Measurements from ENCODE around the gene INTS1. TPM values are rescaled to one million over a fixed set of nuclear protein-coding genes. Genes with fewer than 3 reads are reported as not detected.

INTS1 gene
- polyA plus RNA-seq, 3 donors from 2014 or later: 5.2 to 33.6 (median 11.0) TPM

DNA sequence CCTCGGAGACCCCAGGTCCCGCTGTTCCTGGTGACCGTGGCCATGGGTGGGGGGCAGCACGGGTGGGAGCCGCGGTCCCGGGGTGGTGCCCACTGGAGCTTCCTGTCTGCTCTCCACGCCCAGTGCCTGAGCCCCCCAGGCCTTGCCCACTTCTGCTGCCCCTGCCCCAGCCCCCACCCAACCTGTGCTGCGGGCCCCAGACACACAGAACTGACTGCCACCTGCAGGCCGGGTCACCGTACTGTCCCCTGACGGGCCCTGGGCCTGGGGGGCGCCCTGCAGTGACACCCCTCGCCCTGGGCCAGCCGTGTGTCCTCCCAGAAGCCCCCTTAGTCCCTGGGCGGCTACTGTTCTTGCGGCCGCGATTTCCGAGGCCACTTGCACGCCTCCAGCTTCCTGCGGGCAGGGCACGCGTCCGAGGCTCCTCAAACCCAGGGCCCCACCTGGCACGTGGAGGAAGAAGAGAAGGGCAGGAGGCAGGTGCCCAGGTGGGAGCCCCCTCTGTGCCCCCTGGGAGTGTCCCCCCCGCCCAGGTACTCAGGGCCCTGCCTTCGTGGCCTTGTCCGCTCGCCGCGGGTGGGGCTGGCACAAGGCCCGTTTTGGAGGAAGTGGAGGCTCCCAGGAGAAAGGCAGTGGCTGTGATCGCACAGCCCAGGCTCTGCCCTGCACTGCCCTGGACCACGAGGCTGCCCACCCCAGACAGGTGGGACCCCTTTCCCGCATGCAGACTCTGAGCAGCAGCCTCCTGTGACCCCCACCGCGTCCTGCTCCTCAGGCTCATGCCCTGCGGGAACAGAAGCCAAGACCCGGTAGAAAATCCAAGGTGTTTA, 41.4 kb upstream of the INTS1 start:
- Mint-ChIP-seq H3K4me1 (no peaks in the 10 kb centered on the region), H3K27me3 (ENCODE audit: low read depth in 3 of 3) (peaks cover 5 to 14% (median 5%) of the 10 kb centered on the region in 3 donors), H3K4me3 (no peak overlapping the region), H3K9me3 (no peaks in the 10 kb centered on the region), H3K27ac (no peak overlapping the region), H3K36me3 (no peaks in the 10 kb centered on the region)
- no peak for DNase-seq

GRCh38 chr7:1544896-1545416, 40.8 kb upstream of the INTS1 start:
- no peak overlapping the region for H3K4me3 Mint-ChIP-seq
- peaks cover 5 to 17% (median 5%) of the 10 kb centered on the region in 3 donors for H3K27me3 Mint-ChIP-seq (ENCODE audit: low read depth in 3 of 3)
- no peak for DNase-seq
- no peaks in the 10 kb centered on the region for H3K4me1 Mint-ChIP-seq
- peak overlapping the region in 1 of 6 donors; percentile 17 for H3K27ac Mint-ChIP-seq
- H3K9me3 Mint-ChIP-seq: no peaks in the 10 kb centered on the region
- H3K36me3 Mint-ChIP-seq: no peaks in the 10 kb centered on the region

- no peak overlapping the region for H3K27ac Mint-ChIP-seq
- no peak for DNase-seq
- H3K36me3 Mint-ChIP-seq: no peaks in the 10 kb centered on the region
- H3K27me3 Mint-ChIP-seq (ENCODE audit: low read depth in 3 of 3): peaks cover 5 to 17% (median 5%) of the 10 kb centered on the region in 3 donors
- no peaks in the 10 kb centered on the region for H3K4me1 Mint-ChIP-seq
- H3K9me3 Mint-ChIP-seq: no peaks in the 10 kb centered on the region
- no peak overlapping the region for H3K4me3 Mint-ChIP-seq
Observed at GRCh38 chr7:1544178-1544895, 40.1 kb upstream of the INTS1 start.

DNA sequence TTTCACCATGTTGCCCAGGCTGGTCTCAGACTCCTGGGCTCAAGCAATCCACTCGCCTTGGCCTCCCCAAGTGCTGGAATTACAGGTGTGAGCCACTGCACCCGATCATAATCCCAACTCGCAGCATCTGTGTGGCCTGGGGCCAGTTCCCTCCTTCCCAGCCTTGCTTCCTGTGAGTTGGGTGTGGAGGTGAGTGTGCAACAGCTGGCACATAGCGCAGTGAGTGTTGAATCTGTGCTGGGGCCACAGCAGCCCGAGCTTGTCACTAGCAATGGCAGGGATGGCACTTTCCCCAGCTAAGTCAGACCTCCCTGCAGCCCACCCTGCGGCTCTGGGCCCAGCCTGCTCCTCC, 39.6 kb upstream of the INTS1 start:
- Mint-ChIP-seq H3K4me1 (no peaks in the 10 kb centered on the region), H3K9me3 (no peaks in the 10 kb centered on the region), H3K27me3 (ENCODE audit: low read depth in 3 of 3) (peaks cover 2 to 14% (median 5%) of the 10 kb centered on the region in 3 donors), H3K4me3 (no peak overlapping the region), H3K27ac (no peak overlapping the region), H3K36me3 (no peaks in the 10 kb centered on the region)
- DNase-seq: no peak

DNA sequence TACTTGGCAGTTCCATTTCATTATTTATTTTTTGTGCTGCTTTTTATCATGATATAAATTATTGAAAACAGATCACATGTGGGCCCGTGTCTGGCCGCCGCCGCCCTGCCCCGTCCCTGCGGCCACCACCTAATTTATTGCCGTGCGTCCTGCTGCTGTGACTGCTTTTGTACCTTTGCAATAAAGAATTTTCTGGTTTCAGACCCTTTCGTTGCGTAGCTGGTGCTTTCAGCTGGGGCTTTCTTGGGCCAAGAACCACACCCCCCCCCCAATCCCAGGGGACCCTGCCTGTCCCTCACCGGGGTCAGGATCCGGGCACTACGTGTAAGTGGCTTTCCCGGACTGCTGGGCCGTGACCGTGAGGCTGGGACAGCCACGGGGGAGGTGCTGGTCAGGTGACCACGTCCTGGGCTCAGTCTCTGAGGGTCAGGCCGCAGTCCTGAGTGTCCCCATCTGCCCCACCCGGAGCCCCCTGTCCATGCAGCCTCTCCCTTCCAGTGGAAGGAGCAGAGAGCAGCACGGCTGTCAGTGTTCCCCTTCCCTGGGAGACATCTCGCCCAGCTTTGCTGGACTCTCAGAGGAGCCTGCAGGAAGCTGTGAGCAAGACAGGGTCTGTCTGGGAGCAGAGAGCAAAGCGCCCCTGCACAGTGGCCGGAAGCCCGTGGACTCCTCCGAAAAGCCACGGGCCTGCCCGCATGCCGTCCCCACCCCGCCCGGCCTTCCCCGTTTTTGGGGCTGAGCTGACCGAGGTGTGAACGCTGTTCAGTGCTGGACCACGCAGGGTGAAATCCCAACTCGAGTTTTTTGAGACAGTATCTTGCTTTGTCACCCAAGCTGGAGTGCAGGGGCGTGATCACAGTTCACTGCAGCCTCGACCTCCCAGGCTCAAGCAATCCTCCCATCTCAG, 38.9 kb upstream of the INTS1 start:
- Mint-ChIP-seq H3K4me3 (no peak overlapping the region), H3K9me3 (no peaks in the 10 kb centered on the region), H3K36me3 (no peaks in the 10 kb centered on the region), H3K27ac (peak overlapping the region in 1 of 6 donors; percentile 23), H3K27me3 (ENCODE audit: low read depth in 3 of 3) (peaks cover 2 to 14% (median 4%) of the 10 kb centered on the region in 3 donors), H3K4me1 (no peaks in the 10 kb centered on the region)
- no peak for DNase-seq

- H3K27me3 Mint-ChIP-seq (ENCODE audit: low read depth in 3 of 3): peaks cover 2 to 17% (median 7%) of the 10 kb centered on the region in 3 donors
- no peaks in the 10 kb centered on the region for H3K36me3 Mint-ChIP-seq
- no peak overlapping the region for H3K27ac Mint-ChIP-seq
- peaks cover 0 to 2% of the 10 kb centered on the region in 2 donors for H3K4me1 Mint-ChIP-seq
- no peaks in the 10 kb centered on the region for H3K9me3 Mint-ChIP-seq
- H3K4me3 Mint-ChIP-seq: no peak overlapping the region
- no peak for DNase-seq
Observed at GRCh38 chr7:1542329-1542728, 38.1 kb upstream of the INTS1 start.

DNA sequence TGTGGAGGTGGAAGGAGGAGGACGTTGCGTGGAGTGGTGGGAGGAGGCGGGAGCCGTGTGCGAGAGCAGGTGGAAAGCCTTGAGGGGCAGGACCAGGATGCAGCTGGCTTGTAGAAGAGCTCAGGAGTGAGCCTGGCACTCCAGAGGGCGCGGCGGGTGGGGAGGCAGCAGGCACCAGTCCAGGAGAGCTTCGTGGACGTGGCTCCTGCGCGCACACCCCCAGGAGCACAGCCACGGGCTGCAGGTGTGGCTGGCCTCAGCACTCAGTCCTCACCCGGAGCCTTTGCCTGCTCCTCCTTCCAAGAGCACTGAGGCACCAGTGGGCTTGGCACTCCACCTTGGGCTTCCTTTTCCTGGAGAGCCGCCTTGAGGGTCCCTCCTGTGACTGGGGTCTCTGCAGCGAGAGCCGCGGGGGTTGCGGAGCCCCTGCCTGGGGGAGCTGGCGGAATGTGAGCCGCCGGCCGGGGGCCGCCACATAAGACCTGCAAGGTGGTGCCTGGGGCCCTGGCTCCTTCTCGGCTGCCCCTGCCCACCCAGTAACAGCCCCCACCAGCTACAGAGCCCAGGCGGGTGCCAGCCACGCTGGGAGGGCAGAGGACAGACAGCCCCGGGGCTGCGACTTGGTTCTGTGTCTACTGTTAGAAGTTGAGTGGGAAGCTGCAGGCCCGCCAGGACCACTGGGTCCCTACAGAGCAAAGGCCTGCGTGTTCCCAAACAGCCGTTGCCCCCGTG, 37.4 kb upstream of the INTS1 start:
- no peaks in the 10 kb centered on the region for H3K9me3 Mint-ChIP-seq
- peaks cover 2% of the 10 kb centered on the region in 2 donors for H3K4me1 Mint-ChIP-seq
- no peak overlapping the region for H3K4me3 Mint-ChIP-seq
- DNase-seq: no peak
- no peak overlapping the region for H3K27ac Mint-ChIP-seq
- H3K27me3 Mint-ChIP-seq (ENCODE audit: low read depth in 3 of 3): peaks cover 2 to 17% (median 7%) of the 10 kb centered on the region in 3 donors
- no peaks in the 10 kb centered on the region for H3K36me3 Mint-ChIP-seq

- H3K9me3 Mint-ChIP-seq: no peaks in the 10 kb centered on the region
- DNase-seq: no peak
- peaks cover under 1 to 19% (median 8%) of the 10 kb centered on the region in 3 donors for H3K27me3 Mint-ChIP-seq (ENCODE audit: low read depth in 3 of 3)
- H3K4me1 Mint-ChIP-seq: peaks cover 6% of the 10 kb centered on the region in 2 donors
- no peak overlapping the region for H3K27ac Mint-ChIP-seq
- no peak overlapping the region for H3K4me3 Mint-ChIP-seq
- no peaks in the 10 kb centered on the region for H3K36me3 Mint-ChIP-seq
Observed at GRCh38 chr7:1540776-1541271, 36.6 kb upstream of the INTS1 start.

GRCh38 chr7:1539882-1540775, 35.9 kb upstream of the INTS1 start:
- Mint-ChIP-seq H3K36me3 (no peaks in the 10 kb centered on the region), H3K4me3 (no peak overlapping the region), H3K9me3 (no peaks in the 10 kb centered on the region), H3K27me3 (ENCODE audit: low read depth in 3 of 3) (peaks cover 0 to 19% (median 9%) of the 10 kb centered on the region in 3 donors), H3K27ac (no peak overlapping the region), H3K4me1 (peaks cover 6% of the 10 kb centered on the region in 2 donors)
- no peak for DNase-seq

DNA sequence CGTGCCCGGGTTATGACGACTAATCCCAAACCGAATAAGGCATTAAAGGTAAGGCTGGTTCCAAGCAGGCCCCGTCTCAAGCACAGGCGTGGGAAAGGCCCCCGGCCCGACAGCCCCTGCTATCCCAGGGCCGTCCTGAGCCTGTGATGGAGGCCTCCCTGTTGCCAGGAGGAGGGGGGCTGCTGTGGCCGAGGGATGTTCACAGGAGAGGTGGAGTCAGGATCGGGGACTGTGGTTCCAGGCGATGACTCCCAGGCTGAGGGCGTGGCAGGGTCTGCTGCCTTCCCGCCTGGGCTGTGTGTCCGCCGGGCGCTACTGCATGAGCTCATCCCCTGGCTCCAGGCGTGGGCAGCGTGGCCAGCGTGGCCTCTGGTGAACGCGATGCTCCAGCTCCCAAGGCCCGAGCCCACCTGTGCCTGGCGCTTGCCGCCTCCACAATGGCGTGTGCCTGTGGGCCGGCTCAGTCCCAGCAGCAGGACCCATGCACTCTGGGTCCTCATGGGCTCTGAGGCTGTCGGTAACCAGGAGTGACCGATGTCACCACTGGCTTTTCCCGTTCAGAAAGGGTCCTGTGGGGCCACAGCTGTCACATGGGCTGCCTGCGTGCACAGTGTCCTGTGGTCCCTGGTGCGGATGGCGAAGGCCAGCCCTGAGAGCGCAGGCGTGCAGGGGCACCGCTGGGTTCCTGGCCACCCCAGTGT, 35.1 kb upstream of the INTS1 start:
- DNase-seq: no peak
- Mint-ChIP-seq H3K36me3 (no peaks in the 10 kb centered on the region), H3K9me3 (no peaks in the 10 kb centered on the region), H3K4me3 (no peak overlapping the region), H3K27ac (peak overlapping the region in 1 of 6 donors; percentile 29), H3K4me1 (peaks cover 6 to 9% of the 10 kb centered on the region in 2 donors), H3K27me3 (ENCODE audit: low read depth in 3 of 3) (peaks cover 0 to 16% (median 9%) of the 10 kb centered on the region in 3 donors)

DNA sequence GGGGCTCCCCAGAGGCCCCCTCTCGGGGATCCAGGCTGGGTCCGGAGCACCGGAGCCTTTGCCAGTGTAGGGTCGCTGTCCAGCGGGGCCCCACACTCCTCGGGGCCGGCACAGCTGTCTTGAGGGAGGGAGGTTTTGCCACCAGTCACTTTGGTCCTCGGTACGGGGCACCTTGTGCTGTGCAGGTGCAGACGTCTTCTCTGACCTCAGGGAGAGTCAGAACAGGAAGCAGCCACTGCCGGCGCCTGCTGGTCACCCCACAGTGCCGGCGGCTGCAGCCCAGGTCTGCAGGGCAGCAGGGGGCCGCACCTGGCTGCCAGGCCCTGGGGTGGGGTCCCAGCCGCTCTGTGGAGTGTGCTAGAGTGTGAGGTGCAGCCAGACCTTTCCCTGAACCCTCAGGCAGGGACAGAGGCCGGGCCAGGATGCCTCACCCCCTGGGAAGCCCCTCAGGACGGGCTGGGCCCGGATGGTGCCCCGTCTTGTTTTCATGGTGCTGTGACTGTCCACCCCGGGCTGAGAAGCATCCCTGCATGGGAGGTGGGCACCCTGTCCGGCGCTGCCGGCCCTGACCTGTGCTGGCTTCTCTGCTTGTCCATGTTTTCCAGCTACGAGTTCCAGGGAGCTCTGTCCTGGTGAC, 34.5 kb upstream of the INTS1 start:
- no peak overlapping the region for H3K4me3 Mint-ChIP-seq
- DNase-seq: no peak
- peaks cover 0 to 16% (median 9%) of the 10 kb centered on the region in 3 donors for H3K27me3 Mint-ChIP-seq (ENCODE audit: low read depth in 3 of 3)
- H3K9me3 Mint-ChIP-seq: no peaks in the 10 kb centered on the region
- peaks cover 7 to 12% of the 10 kb centered on the region in 2 donors for H3K4me1 Mint-ChIP-seq
- no peaks in the 10 kb centered on the region for H3K36me3 Mint-ChIP-seq
- peak overlapping the region in 1 of 6 donors; percentile 29 for H3K27ac Mint-ChIP-seq
